Stimulated activated naive CD4-positive, alpha-beta T cell (primary cell): ENCODE results near the gene RALA.
"Not testable (repeated sequence)": the region's sequence is repeated elsewhere in the genome, so short reads cannot be mapped to it uniquely, and the experiment has no call there.

Source experiments
- DNase-seq, 6 experiments: peaks; one replicate each; lab custom pipeline; 2025; lab: John Stamatoyannopoulos, UW

RALA gene

GRCh38 chr7:39683216-39683845 lies 60.0 kb downstream of the RALA start:
- no peak for DNase-seq

DNA sequence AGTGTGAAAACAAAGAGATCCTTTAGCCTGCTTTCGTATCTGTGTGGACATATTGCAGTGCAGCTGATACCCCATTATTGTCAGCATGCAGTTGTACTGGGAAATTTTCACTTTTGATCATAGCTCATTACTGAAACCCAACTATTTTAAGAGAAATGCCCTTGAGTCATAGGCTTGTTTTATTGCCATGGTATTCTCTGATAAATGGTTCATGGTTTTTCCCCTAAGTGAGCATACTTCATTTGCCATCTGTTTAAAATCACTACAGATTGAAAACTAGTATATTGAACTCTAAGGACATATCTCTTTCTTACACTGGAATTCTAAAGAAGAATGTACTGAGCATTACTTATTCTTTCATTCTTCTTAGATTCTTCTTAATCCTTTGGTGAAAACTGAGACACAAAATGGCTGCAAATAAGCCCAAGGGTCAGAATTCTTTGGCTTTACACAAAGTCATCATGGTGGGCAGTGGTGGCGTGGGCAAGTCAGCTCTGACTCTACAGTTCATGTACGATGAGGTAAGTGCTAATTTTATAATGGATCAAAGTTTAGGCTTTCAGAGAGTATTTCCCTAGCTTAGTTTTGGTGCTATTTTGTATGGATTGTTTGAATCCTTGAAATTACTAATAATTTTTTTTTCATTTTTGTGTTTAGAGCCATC lies 63.0 kb downstream of the RALA start:
- no peak for DNase-seq

DNA sequence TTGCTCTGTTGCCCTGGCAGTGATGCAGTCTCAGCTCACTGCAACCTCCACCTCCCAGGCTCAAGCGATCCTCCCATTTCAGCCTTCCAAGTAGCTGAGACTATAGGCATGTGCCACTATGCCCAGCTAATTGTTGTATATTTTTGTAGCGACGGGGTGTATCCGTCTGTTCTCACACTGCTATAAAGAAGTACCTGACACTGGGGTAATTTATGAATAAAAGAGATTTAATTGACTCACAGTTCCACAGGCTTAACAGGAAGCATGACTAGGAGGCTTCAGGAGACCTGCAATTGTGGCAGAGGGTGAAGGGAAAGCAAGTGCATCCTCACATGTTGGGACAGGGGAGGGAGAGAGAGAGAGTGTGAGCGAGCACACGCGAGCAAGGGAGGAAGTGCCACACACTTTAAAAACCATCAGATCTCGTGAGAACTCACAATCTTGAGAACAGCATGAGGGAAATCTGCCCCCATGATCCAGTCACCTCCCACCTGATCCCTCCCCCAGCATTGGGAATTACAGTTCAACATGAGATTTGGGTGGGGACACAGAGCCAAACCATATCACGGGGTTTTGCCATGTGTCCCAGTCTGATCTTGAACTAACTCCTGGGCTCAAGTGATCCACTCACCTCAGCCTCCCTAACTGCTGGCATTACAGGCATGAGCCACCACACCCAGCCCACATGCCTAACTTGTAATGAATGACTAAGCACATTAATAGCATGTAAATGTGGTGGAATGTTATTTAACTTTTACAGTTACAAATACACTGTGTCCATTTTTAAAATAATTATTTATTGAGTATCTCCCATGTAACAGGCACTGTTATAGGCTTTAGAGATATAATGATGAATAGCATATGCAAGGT lies 65.5 kb downstream of the RALA start:
- no peak for DNase-seq

DNA sequence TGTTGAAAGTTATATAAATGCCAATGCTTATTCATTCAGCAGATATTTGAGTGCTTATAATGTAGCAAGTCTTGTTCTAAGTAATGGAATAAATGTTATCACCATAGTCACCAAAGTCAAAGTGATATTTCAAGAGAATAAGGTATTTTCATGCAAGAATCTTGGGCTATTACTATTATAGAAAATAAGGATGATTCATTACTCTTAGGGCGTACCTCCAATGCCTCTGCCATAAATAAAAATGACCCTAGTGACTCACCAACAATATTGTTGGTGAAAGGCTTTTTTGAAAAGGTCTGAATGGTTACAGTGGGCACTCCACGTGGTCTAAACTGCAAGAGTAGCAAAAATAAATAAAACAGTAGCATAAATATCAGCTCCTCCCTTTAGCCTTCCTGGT lies 68.4 kb downstream of the RALA start:
- no peak for DNase-seq

DNA sequence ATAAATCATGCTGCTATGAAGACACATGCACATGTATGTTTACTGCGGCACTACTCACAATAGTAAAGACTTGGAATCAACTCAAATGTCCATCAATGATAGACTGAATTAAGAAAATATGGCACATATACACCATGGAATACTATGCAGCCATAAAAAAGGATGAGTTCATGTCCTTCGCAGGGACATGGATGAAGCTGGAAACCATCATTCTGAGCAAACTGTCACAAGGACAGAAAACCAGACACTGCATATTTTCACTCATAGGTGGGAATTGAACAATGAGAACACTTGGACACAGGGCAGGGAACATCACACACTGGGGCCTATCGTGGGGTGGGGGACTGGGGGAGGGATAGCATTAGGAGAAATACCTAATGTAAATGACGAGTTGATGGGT lies 69.7 kb downstream of the RALA start:
- DNase-seq, result not testable (repeated sequence)

DNA sequence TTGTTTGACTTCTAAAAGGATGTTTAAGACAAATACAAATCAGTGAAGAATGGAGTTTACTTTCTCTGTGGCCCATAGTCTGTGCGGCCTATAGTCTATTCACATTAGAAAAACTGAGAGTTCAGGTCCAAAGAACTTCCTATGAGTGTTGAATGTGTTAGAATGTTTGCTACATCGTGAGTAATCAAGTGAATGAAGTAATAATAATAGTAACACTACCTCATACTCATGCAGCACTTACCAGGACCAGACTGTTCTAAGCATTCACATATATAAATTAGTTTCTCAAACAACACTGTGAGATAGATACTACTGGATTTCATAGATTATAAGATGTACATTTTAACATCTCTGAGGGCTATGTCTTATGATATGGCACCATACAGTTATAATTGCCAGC lies 70.4 kb downstream of the RALA start:
- DNase-seq, result no peak

- DNase-seq, result no peak
Measured at GRCh38 chr7:39695852-39696586, 72.6 kb downstream of the RALA start.

GRCh38 chr7:39696631-39697030 lies 73.3 kb downstream of the RALA start:
- no peak for DNase-seq

- DNase-seq, result no peak
Measured at GRCh38 chr7:39697483-39697882, 74.1 kb downstream of the RALA start.

- DNase-seq, result no peak
Measured at GRCh38 chr7:39700165-39700564, 76.8 kb downstream of the RALA start.

DNA sequence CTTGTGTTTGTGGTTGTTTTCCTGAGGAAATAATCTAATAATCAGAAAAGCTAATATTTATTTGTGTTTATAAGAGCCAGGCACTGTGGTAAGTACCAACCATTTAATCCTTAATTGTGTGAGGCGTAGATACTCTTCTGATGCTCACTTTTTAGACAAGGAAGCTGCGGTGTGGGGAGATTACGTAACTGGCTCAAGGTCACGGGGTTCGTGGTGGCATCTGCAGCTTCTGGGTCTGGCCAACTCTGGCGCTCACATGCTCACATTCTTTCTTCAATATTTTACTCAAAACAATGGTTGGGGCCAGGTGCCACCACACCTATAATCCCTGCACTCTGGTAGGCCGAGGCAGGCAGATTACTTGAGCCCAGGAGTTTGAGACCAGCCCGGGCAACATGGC lies 77.6 kb downstream of the RALA start:
- no peak for DNase-seq

DNA sequence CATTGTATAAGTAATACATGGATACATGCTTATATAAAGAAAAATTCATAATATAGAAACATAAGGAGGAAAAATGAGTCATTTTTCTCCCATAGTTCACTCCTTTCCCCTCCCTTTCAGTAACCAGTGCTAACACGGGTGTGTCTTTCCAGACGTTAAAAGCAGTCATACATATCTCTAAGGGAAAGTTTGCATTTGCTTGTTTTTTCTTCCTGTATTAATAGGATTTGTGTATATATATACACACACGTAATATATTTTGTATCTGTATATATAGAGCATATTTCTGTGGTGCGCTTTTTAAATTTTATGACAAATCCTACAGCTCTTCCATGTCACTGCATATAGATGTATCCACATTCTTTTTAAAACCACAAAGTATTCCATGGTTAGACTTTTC lies 78.8 kb downstream of the RALA start:
- DNase-seq, result no peak

DNA sequence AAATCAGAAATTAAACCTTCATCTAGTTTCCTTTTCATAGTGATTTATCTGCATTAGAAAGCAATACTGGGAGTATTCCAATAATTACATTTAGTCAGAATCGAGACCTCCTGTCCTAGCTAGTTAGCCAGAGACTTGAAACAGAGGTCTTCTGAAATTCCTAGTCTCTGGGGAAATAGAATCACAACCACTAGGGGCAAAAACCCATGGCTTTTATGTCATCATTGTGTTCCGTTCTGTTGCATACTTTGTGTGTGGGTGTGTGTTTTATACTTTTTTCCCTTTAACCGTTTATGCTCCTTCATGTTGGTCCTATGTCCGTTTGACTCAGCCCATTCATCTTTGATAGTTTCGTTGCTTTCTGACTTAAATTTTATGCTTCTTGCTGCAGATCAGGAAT lies 79.8 kb downstream of the RALA start:
- no peak for DNase-seq

- DNase-seq, result no peak
Measured at GRCh38 chr7:39709029-39709428, 85.7 kb downstream of the RALA start.

GRCh38 chr7:39709768-39710311 lies 86.5 kb downstream of the RALA start:
- DNase-seq, result no peak

GRCh38 chr7:39712751-39713150 lies 89.4 kb downstream of the RALA start:
- DNase-seq, result no peak

GRCh38 chr7:39714447-39715091 lies 91.2 kb downstream of the RALA start:
- no peak for DNase-seq

DNA sequence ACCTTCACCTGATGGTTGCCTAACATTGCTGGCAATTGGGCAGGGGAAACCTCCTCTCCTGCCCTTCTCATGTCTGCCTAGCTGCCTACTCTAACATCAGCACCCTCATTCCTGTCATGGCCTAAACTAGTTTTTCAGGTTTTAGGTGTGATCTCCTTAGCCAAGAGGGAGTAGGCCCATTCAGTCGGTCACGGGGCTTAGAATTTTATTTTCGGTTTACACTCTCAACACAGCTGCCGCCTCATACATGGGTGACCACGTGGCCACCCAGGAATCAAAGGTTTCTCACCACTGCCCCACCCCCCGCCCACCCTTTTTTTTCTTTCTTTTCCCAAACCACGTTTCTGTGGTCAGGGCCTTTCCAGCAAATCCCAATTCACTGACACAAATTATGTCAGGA lies 97.2 kb downstream of the RALA start:
- no peak for DNase-seq

GRCh38 chr7:39721345-39721744 lies 98.0 kb downstream of the RALA start:
- no peak for DNase-seq

DNA sequence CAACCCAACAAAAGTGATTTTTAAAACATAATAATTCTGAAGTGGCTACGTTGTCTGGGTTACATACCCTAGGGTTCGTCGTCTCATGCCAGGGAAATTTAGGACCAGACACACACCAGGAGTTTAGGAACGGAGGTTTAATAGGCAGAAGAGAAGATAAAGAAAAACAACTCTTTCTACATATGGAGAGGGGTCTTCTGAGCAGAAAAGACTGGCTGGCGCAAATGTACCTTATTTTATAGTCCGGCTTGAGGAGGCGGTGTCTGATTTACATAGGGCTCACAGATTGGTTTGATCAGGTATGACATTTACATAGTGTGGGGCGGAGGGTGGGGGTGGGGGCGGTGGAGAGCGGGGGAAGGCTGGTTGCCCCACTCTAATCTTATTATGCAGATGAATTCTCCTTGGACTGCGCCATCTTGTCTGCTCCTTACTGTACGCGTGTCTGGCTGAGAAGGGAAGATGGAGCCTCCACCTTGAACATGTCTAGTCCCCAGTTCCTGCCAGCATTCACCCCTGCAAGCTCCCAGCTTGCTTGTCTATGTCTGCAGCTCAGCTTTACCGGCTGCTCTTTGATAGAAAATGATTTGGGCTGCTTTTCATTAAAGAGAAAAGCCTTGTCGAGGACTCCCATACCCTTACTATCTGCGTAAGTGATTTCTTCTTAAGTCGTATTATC lies 98.7 kb downstream of the RALA start:
- no peak for DNase-seq
